Stimulated activated CD4-positive, alpha-beta T cell treated with anti-CD3 and anti-CD28 coated beads, TNF-alpha, amount 100 ng/mL, for 48 hours (primary cell): ENCODE results near the gene NR1D1.

Source experiments
- DNase-seq, 3 donors: peaks; one replicate each; pipeline ENCODE4 v3.0.0-alpha.2; 2020; ENCODE audit warnings: low read depth in 3 of 3

NR1D1 gene

DNA sequence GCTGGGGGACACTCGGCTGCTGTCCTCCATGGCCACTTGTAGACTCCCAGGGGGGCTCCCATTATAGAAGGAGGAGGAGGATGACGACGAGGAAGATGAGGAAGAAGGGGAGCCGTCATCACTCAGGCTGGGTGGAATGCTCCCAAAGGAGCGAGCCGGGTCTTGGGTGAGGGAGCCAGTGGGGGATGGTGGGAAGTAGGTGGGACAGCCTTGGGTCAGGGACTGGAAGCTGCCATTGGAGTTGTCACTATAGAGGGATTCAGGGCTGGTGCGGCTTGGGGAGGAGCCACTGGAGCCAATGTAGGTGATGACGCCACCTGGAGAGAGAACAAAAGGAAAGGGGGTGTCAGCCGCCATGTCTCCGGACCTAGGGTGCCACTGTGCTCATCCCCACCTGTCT is 3.3 kb downstream of the NR1D1 start:
- no peak for DNase-seq

DNA sequence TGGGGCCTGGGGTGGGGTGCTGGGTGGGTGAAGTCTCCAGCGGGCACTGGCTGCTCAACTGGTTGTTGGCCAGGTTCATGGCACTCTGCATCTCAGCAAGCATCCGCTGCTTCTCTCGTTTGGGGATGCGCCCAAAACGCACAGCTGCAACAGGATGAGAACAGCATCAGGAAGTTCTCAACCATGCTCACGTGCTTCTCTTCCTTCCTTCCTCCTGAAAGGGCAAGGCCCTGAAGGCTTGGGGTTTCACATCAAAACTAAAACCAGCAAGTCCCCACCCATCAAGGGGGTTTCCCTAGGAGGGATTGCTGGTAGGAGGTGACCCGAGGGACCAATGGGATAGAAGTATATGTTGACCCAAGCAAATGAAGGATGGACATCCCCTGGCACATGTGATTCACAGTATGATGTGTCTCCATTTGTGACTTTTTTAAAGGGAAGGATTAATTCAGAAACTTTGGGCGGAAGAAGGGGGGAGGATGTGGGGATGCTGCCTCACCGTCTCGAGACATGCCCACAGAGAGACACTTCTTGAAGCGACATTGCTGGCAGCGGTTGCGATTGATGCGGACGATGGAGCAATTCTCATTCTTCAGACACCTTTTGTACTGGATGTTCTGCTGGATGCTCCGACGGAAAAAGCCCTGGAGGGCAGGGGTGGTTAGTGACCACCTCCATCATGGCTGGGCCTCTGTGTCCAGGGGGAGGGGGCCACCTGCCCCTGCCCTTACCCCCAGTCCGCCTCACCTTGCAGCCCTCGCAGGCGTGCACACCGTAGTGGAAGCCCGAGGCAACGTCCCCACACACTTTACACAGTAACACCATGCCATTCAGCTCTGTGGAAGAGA is 4.2 kb downstream of the NR1D1 start:
- DNase-seq: peak; percentile 67 to 81 (median 73)

DNA sequence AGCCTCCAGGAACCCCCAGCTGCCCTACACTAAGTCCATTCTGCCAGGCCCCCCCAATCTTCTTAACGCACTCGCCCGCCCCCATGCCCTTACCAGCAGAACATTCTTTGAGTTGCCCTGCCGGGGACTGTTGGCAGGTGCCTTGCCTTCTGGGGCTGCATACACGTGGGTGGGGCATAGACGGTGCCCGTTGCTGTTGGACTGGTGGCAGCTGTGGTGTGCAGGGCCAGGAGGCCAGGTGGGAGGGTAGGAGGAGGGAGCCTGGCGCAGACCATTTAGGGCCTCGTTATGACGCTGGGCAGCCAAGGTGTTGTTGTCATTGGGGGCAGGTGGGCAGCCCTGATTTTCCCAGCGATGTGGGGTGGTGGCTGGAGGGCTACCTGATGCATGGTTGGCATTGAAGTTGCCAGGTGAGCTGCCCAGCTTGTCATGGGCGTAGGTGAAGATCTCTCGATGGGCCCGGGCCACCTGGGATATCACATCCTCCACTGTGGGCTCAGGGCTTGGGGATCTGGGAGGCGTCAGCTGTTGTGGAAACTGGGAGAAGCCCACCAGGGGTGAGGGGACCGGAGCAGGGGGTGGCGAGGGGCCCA is 4.9 kb downstream of the NR1D1 start:
- DNase-seq: no peak

DNA sequence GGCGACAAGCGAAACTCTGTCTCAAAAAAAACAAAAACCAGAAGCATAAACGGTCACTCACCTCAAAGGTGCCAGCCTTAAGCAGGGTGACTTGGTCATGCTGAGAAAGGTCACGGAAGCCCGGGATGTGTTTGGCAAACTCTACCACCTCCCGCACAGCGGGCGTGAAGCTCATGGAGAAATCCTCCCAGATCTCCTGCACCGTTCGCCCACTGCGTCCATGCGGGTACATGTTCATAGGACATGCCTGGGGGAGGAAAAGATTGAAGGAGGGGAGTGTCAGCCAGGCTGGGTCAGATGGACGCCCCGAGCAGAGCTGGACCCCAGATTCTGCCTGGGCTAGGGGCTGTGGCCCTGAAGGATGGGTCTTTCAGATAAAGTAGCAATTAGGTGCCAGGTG is 5.5 kb downstream of the NR1D1 start:
- no peak for DNase-seq

DNA sequence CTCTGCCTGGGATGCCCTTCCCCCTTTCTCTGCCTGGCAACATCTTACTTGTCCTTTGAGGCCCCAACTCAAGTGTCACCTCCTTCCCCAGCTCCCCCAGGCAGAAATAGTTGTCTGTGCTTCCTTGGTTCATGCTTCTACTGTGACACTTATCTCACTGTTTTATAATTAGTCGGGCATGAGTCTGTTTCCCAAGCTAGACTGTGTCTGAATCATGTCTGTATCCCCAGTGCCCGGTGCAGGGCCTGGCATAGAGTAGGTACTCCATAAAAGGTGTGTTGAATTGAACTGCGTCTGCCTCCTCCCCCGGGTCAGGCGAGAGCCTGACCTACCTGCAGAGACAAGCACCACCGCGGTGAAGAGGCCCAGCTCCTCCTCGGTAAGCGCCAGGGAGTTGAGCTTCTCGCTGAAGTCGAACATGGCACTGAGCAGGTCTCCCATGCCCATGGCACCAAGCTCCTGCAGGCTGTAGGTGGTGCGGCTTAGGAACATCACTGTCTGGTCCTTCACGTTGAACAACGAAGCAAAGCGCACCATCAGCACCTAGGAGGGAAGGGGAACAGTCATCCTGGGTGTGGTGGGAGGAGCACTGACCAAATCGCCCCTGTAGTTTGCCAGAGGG is 6.7 kb downstream of the NR1D1 start:
- DNase-seq: no peak

DNA sequence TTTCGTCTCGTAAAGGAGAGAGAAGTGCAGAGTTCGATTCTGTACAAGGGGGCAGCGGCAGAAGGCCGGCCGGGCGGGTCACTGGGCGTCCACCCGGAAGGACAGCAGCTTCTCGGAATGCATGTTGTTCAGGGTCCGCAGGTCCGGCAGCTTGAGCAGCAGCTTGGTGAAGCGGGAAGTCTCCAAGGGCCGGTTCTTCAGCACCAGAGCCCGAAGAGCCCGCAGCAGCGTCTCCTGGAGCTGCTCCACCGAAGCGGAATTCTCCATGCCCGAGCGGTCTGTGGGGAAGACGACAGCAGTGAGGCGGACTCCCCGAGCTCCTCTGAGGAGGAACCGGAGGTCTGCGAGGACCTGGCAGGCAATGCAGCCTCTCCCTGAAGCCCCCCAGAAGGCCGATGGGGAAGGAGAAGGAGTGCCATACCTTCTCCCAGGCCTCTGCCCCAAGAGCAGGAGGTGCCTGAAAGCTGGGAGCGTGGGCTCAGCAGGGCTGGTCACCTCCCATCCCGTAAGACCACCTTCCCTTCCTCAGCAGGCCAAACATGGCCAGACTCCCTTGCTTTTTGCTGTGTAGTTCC is 7.3 kb downstream of the NR1D1 start:
- no peak for DNase-seq

DNA sequence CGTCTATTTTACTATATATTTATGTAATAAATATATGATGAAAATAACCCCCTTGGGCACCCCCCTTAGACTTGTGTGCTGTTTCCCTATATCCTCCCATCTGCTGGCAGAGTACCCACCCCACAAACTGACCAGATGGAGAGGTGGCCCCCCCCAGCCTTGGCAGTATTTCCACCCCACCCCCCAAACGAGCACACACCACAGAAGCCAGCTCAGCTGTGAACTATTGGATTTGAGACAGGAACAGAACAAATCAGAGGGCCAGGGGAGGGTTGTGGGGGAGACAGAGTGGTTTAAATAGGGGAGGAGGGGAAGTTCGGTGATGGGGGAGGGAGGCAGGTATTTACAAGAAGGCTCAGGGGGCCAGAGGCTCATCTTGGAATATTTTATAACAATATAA is 7.8 kb downstream of the NR1D1 start:
- no peak for DNase-seq

DNA sequence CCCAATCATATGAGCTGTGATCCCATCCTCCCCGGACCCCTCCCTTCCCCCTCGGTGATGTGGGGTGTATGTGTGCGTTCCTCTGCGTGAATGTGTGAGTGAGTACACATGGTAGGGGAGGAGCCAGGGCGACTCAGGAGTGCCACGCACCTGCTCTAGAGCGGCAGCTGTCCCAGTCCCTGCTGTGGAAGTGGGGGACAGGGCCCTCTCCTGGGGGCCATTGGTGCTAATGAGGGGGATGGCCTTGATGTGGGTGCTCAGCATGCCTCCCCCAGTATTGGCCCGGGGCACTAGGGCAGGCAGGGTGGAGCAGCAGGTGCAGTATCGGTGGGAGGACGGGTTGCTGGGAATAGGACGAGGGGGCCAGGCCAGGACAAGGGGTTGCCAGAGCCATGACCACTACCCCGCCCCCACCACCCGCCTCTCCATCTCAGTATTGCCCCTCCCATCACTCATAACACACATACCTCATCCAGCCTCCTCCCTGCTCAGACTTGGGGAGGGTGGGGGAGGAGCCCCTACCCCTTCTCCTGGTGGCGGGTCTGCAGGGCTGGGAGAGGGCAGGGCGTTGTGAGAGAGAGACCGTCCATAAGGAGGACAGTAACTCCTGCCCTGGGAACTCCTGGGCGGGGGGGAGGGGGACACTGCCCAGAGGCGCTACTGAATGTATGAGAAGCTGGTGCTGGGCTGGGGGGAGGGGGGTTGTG is 8.5 kb downstream of the NR1D1 start:
- no peak for DNase-seq

DNA sequence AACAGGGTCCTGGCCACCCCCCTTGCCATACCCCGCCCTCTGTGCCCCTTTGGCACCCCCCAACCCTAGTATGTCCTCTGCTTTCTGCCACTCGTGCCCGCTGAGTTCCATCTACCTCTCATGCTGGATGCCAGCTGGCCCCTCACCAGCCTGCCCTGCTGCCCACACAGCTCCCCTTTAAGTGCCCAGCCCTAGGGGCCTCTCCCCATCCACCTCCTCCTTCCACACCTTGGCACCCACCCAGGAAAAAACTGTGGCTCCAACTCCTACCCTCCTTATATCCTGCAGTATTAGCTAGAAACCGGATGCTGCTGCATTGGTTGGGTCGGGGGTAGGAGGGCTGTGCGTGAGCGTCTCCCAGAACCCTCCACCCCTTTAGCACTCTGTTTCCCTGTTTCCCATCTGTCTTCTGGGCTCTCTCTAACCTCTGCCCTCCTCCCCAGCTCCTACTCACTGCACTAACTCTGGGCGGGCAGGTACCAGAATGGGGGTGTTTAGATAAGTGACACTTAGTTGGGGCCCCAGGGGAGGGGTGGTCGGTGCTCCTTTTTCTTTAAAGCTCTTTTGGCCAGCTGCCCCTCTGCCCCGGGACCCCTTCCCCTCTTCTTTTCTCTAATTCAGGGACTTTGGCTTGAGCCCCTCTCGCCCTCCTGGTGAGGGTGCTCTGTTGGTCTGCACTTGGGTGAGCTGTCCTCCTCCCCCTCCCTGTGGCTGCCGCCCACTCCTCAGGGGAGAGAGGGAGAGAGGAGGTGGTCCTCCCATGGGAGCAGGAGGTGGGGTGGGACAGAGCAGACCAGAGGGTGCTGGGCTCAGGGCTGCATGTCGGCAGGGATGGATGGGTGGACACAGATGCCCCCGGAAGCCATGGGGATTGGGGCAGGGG is 9.9 kb downstream of the NR1D1 start:
- no peak for DNase-seq

DNA sequence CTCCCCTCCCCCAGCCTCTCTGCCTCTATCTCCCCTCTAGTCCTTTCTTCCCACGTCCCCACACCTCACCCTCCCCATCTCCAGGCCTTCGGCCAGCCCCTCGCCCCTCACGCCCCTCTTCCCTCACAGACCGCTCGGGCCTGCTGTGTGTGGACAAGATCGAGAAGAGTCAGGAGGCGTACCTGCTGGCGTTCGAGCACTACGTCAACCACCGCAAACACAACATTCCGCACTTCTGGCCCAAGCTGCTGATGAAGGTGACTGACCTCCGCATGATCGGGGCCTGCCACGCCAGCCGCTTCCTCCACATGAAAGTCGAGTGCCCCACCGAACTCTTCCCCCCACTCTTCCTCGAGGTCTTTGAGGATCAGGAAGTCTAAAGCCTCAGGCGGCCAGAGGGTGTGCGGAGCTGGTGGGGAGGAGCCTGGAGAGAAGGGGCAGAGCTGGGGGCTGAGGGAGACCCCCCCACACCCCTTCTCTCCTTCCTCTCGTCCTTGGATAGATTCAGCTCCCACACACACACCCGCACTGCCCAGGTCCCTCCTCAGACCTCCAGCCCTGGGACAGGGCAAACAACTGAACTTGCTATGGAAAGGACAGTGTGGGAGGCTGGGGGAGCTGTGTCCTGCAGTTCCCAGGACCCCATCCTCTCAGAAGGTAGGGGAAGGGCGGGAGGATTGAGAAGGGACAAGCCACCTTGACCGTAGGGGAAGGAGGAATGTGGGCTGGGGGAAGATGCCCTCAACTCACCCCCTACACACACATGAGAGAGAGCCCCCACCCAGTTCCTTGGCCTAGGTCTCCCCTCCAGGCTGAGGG is 11.1 kb downstream of the NR1D1 start:
- no peak for DNase-seq

DNA sequence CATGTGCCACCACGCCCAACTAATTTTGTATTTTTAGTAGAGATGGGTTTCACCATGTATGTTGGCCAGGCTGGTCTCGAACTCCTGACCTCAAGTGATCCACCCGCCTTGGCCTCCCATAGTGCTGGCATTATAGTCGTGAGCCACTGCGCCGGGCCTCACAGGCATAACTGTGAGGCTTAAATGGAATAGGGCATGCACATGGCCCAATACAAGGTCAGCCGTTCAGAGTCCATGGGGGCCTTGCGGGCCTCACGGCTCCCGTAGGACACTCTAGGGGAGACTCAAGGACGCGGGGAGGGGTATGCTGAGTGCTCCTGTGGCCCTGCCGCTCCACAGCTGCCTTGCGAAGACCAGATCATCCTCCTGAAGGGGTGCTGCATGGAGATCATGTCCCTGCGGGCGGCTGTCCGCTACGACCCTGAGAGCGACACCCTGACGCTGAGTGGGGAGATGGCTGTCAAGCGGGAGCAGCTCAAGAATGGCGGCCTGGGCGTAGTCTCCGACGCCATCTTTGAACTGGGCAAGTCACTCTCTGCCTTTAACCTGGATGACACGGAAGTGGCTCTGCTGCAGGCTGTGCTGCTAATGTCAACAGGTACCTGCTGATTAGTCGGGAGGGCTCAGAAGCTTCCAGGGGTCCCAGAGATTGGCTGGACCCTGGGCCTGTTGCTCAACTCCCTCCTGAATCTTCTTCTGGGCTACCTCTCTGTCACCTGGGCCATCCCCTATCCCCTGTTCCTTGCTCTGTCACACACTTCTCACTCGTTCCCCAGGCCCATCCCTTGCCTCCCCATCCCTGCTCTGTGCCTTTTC is 12.3 kb downstream of the NR1D1 start:
- no peak for DNase-seq

DNA sequence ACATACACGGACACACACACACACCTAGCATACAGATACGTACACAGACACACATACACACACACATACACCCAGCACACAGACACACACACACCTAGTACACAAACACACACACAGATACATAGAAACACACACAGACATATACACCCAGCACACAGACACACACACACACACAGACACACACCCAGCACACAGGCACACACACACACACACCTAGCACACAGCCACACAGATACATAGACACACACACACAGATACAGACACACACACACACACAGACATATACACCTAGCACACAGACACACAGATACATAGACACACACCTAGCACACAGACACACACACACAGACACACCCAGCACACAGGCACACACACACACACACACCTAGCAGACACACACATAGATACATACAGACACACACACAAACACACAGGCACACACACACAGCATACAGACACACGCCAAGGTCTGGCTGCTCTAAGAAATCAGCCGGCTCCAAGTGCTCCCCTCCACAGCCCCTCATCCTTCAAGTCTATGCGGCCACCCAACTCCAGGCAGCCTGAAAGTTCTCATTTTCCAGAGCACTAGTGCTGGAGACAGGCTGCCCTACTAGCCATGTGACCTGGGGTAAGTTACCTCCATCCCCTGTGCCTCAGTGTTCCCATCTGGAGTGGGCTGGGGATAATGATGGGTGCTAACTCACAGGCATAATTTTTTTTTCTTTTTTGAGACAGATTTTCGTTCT is 13.2 kb downstream of the NR1D1 start:
- DNase-seq: no peak

DNA sequence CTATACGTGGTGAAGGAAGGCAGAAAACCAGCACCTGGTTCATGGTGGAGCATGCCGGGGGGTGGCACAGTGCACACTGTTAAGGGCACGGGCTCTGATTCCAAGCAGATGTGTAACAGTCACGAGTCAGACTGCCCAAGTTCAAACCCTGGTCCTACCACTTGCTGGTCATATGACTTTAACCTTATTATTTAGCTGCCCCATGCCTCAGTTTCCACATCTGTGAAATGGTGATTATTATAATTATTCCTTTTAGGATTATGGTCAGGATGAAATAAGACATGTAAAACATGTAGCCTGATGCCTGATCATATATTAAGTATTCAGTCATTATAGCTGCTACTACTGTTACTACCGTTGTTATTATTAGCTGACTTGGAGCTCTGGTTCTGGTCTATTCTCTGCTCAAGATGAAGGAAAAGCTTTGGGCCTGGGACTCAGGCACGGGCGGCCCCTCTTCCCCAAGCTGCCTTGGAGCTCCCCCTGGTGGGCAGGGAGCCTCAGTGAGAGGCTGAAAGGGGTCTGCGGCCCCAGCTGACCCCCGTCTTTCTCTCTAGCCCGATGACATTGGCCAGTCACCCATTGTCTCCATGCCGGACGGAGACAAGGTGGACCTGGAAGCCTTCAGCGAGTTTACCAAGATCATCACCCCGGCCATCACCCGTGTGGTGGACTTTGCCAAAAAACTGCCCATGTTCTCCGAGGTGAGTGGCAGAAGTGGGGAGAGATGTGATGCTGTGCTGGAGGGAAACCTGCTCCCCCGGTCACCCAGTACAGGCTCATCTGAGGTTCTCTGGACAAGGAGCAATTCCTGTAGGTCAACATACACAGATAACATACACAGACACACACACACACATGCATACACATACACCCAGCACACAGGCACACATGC is 14.0 kb downstream of the NR1D1 start:
- no peak for DNase-seq

DNA sequence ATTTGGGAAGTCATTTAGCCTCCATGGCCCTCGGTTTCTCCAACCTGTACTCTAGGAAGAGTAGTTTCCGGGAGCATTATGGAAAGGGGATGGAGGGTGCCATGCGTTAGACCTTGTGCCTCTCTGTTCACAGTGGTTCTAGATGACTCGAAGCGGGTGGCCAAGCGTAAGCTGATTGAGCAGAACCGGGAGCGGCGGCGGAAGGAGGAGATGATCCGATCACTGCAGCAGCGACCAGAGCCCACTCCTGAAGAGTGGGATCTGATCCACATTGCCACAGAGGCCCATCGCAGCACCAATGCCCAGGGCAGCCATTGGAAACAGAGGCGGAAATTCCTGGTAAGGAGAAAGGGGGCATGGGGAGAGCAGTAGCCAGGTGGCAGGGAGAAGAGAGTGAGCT is 15.9 kb downstream of the NR1D1 start:
- no peak for DNase-seq

DNA sequence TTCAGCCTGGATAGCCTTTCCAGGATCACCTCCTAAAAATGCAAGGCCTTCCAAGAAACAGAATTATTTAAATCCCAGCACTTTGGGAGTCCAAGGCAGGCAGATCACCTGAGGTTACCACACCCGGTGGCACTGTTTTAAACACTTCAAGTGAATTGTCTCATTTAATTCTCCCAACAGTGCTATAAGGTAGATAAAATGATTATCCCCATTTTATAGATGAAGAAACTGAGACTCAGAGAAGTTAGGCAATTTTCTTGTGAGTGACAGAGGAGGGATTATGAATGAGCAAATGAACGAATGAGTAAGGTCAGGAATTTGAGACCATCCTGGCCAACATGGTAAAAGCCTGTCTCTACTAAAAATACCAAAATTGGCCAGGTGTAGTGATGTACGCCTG is 20.8 kb downstream of the NR1D1 start:
- no peak for DNase-seq

DNA sequence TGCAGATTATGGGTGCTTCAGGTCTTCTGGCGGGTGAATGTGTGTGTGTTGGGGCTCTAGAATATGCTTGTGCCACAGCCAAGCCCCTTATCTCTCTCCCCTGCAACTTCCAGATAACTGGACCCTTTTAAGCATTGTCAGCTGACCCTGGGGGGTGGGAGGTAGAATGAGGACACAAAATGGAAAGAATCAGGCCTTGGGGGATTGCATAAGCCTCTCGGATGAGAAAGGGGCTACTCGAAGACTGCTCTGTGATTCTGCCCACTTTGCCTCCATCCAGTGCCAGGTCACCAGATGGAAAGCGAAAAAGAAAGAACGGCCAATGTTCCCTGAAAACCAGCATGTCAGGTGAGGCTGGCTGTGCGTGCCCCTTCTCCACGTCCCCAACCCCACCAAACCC is 23.8 kb downstream of the NR1D1 start:
- DNase-seq: no peak

DNA sequence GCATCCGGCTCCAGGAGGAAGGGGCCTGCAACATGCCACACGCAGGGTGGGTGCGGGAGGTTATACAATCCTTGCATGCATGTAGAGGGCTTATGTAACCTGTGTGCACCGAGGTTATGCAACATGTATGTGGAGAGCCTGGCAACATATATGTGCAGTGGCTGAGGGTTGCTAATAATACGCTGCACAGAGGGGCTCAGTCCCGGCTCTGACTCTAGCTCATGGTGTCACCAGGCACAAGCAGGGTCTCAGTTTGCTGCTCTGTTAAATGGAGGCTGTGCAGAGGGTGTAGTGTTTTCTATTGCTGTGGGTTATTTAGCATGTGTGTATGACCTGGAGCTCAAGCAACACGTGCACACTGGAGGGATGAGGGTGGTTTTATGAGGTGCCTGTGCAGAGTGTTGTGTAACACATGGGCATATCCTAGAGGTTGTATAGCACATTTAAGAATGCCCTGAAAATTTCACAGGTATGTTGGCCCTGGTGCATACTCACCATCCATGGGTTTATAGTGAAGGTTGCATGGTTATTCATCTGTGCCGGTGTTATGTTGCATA is 24.4 kb downstream of the NR1D1 start:
- DNase-seq: no peak
